ENCODE measurements around the gene DPYD.

The DPYD gene

DNA sequence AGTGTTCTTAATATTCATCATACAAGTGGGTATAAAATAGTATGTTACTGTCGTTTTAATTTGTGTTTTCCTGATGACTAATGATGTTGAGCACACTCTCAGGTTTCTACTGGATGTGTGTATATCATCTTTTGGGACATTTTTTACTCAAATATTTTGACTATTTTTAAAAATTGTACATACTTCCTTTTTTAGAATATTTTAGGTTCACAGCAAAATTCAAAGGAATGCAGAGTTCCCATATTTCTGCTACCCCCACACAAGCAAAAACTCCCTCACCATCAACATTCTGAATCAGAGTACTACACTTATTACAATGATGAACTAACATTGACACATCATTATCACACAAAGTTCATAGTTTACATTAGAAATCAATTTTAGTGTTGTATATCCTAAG is 114.5 kb downstream of the DPYD start:
- Histone ChIP-seq H2AFZ (ENCODE audit: low read length) (no peak overlapping the region), H3F3A (ENCODE audit: insufficient read depth, low read length) (no peaks in the 10 kb centered on the region), H3K27me3 (ENCODE audit: insufficient read depth, low read length) (no peaks in the 10 kb centered on the region), H3K4me2 (ENCODE audit: low read length) (no peak overlapping the region), H3K27ac (ENCODE audit: low read depth, low read length, poor library complexity, severe bottlenecking) (no peak overlapping the region), H3K9me3 (ENCODE audit: low read length) (no peaks in the 10 kb centered on the region), H3K9me2 (ENCODE audit: low read depth, low read length) (no peaks in the 10 kb centered on the region), H3K4me3 (ENCODE audit: low read depth, low read length, poor library complexity, severe bottlenecking) (no peak overlapping the region), H3K36me3 (ENCODE audit: insufficient read depth, low read length) (no peaks in the 10 kb centered on the region), H4K20me1 (ENCODE audit: insufficient read depth, low read length) (no peaks in the 10 kb centered on the region), H3K4me1 (ENCODE audit: insufficient read depth, low read length, severe bottlenecking) (no peaks in the 10 kb centered on the region), H3K79me2 (ENCODE audit: insufficient read depth, low read length) (no peaks in the 10 kb centered on the region), H3K9ac (ENCODE audit: low read length) (no peak overlapping the region)
- TF ChIP-seq, protein P1, sequence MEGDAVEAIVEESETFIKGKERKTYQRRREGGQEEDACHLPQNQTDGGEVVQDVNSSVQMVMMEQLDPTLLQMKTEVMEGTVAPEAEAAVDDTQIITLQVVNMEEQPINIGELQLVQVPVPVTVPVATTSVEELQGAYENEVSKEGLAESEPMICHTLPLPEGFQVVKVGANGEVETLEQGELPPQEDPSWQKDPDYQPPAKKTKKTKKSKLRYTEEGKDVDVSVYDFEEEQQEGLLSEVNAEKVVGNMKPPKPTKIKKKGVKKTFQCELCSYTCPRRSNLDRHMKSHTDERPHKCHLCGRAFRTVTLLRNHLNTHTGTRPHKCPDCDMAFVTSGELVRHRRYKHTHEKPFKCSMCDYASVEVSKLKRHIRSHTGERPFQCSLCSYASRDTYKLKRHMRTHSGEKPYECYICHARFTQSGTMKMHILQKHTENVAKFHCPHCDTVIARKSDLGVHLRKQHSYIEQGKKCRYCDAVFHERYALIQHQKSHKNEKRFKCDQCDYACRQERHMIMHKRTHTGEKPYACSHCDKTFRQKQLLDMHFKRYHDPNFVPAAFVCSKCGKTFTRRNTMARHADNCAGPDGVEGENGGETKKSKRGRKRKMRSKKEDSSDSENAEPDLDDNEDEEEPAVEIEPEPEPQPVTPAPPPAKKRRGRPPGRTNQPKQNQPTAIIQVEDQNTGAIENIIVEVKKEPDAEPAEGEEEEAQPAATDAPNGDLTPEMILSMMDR (IDR thresholded peaks at IDR 0.05; ENCODE audit: low read length): no peak

DNA sequence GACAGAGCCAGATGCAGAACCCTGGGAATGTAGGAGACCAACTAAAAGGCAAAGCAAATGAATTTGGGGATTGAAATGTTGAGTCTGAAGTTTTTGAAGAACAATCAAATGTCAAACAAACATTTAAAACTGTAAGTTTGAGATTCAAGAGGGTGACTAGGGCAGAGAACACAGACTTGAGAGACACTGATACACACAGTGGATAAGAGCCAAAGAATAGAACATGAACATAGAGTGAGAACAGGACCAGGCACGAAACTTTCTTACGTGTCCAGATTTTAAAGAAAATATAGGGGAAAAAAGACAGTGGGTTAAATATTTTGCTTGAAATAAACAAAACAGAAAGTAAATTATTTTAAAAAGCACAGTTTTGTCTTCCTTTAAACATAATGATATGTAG is 115.7 kb downstream of the DPYD start:
- no peak overlapping the region for H3K4me3 ChIP-seq (ENCODE audit: low read depth, low read length, poor library complexity, severe bottlenecking)
- no peak overlapping the region for H3K9ac ChIP-seq (ENCODE audit: low read length)
- H2AFZ ChIP-seq (ENCODE audit: low read length): no peak overlapping the region
- no peak overlapping the region for H3K4me2 ChIP-seq (ENCODE audit: low read length)
- H3K9me3 ChIP-seq (ENCODE audit: low read length): no peaks in the 10 kb centered on the region
- no peaks in the 10 kb centered on the region for H3K9me2 ChIP-seq (ENCODE audit: low read depth, low read length)
- H3F3A ChIP-seq (ENCODE audit: insufficient read depth, low read length): no peaks in the 10 kb centered on the region
- no peaks in the 10 kb centered on the region for H3K4me1 ChIP-seq (ENCODE audit: insufficient read depth, low read length, severe bottlenecking)
- no peaks in the 10 kb centered on the region for H3K36me3 ChIP-seq (ENCODE audit: insufficient read depth, low read length)
- H3K27ac ChIP-seq (ENCODE audit: low read depth, low read length, poor library complexity, severe bottlenecking): no peak overlapping the region
- TF ChIP-seq, protein P1 (IDR thresholded peaks at IDR 0.05; ENCODE audit: low read length): no peak
- no peak for TF ChIP-seq EZH2 (IDR thresholded peaks at IDR 0.05; ENCODE audit: borderline replicate concordance, low read length)
- H4K20me1 ChIP-seq (ENCODE audit: insufficient read depth, low read length): no peaks in the 10 kb centered on the region
- no peaks in the 10 kb centered on the region for H3K27me3 ChIP-seq (ENCODE audit: insufficient read depth, low read length)
- H3K79me2 ChIP-seq (ENCODE audit: insufficient read depth, low read length): no peaks in the 10 kb centered on the region

DNA sequence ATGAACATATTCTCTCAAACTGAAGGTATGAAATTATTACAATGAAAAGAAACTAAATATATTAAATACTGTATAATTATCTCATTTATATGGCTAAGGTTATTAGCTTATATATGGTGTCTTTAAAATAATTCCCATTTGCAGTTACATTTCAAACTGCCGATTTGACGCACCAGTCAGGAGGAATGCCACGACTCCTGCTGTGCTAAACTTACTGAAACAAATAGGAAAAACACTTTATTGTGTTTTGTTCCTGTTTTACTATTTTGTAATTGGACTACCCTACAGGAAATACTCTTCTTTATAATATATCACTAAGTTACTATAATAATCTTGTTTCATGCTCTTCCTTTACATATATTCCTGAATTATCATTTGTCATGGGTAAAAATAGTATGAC is 117.8 kb downstream of the DPYD start:
- Histone ChIP-seq H3K4me1 (ENCODE audit: insufficient read depth, low read length, severe bottlenecking) (no peaks in the 10 kb centered on the region), H3K36me3 (ENCODE audit: insufficient read depth, low read length) (no peaks in the 10 kb centered on the region), H3K9me2 (ENCODE audit: low read depth, low read length) (no peaks in the 10 kb centered on the region), H3K4me3 (ENCODE audit: low read depth, low read length, poor library complexity, severe bottlenecking) (no peak overlapping the region), H2AFZ (ENCODE audit: low read length) (no peak overlapping the region), H3K79me2 (ENCODE audit: insufficient read depth, low read length) (no peaks in the 10 kb centered on the region), H4K20me1 (ENCODE audit: insufficient read depth, low read length) (no peaks in the 10 kb centered on the region), H3F3A (ENCODE audit: insufficient read depth, low read length) (no peaks in the 10 kb centered on the region), H3K9me3 (ENCODE audit: low read length) (no peaks in the 10 kb centered on the region), H3K27ac (ENCODE audit: low read depth, low read length, poor library complexity, severe bottlenecking) (no peak overlapping the region), H3K9ac (ENCODE audit: low read length) (no peak overlapping the region), H3K4me2 (ENCODE audit: low read length) (no peak overlapping the region), H3K27me3 (ENCODE audit: insufficient read depth, low read length) (no peaks in the 10 kb centered on the region)
- TF ChIP-seq, protein P1 (IDR thresholded peaks at IDR 0.05; ENCODE audit: low read length): no peak
- TF ChIP-seq EZH2 (IDR thresholded peaks at IDR 0.05; ENCODE audit: borderline replicate concordance, low read length): no peak

All from OCI-LY1 (cell line).